ENCODE measurements around the gene CCDC40. TPM values are rescaled to one million over a fixed set of nuclear protein-coding genes. Genes with fewer than 3 reads are reported as not detected.

Gene CCDC40
- total RNA-seq, 4 donors from 2014 or later: 6.7 to 17.3 (median 9.4) TPM

GRCh38 chr17:80141463-80142165, 105.2 kb downstream of the CCDC40 start:
- no peak for TF ChIP-seq CTCF (IDR thresholded peaks at IDR 0.05)
- TF ChIP-seq POLR2A (IDR thresholded peaks at IDR 0.05): no peak
- Histone ChIP-seq H3K27ac (no peak overlapping the region), H3K4me1 (peaks cover 17 to 18% of the 10 kb centered on the region in 2 donors), H3K4me3 (replicated peaks in 1 of 3) (no peak overlapping the region), H3K9me3 (no peaks in the 10 kb centered on the region), H3K36me3 (peaks cover 72% of the 10 kb centered on the region in 2 donors), H3K27me3 (no peaks in the 10 kb centered on the region)
- WGBS, 2 donors: 91 to 92% methylated on average over 7 of the region's 7 CpGs
- no peak for DNase-seq
- intact Hi-C loops (cut with DNase I): loop anchor here (5.0 kb wide), 1 partner anchor 34 kb away; no protein-coding TSS in a partner anchor

- Histone ChIP-seq H3K4me3 (replicated peaks in 1 of 3) (no peak overlapping the region), H3K27me3 (no peaks in the 10 kb centered on the region), H3K9me3 (no peaks in the 10 kb centered on the region), H3K27ac (no peak overlapping the region), H3K36me3 (peaks cover 58 to 59% of the 10 kb centered on the region in 2 donors), H3K4me1 (peaks cover 18 to 19% of the 10 kb centered on the region in 2 donors)
- 87 to 88% methylated on average over 6 of the region's 6 CpGs for WGBS, 2 donors
- DNase-seq: no peak
- TF ChIP-seq CTCF (IDR thresholded peaks at IDR 0.05) (no peak), POLR2A (IDR thresholded peaks at IDR 0.05) (no peak)
- intact Hi-C loops (cut with DNase I): loop anchor here (5.0 kb wide), 1 partner anchor 36 kb away; no protein-coding TSS in a partner anchor
Measured at GRCh38 chr17:80142929-80143328, 106.5 kb downstream of the CCDC40 start.

- no peak for TF ChIP-seq CTCF (IDR thresholded peaks at IDR 0.05)
- no peak for TF ChIP-seq POLR2A (IDR thresholded peaks at IDR 0.05)
- 52 to 59% methylated on average over 10 of the region's 10 CpGs for WGBS, 2 donors
- H3K9me3 ChIP-seq: no peaks in the 10 kb centered on the region
- no peak for DNase-seq
- H3K4me1 ChIP-seq: peaks cover 22% of the 10 kb centered on the region in 2 donors
- H3K27ac ChIP-seq: peak overlapping the region in 1 of 3 donors; percentile 92
- no peaks in the 10 kb centered on the region for H3K27me3 ChIP-seq
- intact Hi-C loops (cut with DNase I): loop anchor here (5.0 kb wide), 1 partner anchor 72 kb away; no protein-coding TSS in a partner anchor
- peak overlapping the region in 1 of 3 donors; percentile 99 for H3K4me3 ChIP-seq (replicated peaks in 1 of 3)
- H3K36me3 ChIP-seq: peaks cover 34 to 35% of the 10 kb centered on the region in 2 donors
Measured at GRCh38 chr17:80145076-80146075, 108.9 kb downstream of the CCDC40 start.

- WGBS, 2 donors: 1 to 4% methylated on average over 12 to 14 of the region's 69 CpGs
- TF ChIP-seq POLR2A (IDR thresholded peaks at IDR 0.05) (no peak), CTCF (IDR thresholded peaks at IDR 0.05) (peak in 1 of 6 experiments; percentile 10)
- intact Hi-C loops (cut with DNase I): loop anchor here (5.0 kb wide), 1 partner anchor 71 kb away; no protein-coding TSS in a partner anchor
- H3K4me1 ChIP-seq: peaks cover 22% of the 10 kb centered on the region in 2 donors
- no peaks in the 10 kb centered on the region for H3K9me3 ChIP-seq
- peak; percentile 6 to 22 for DNase-seq
- H3K27me3 ChIP-seq: no peaks in the 10 kb centered on the region
- peaks cover 25 to 26% of the 10 kb centered on the region in 2 donors for H3K36me3 ChIP-seq
- H3K27ac ChIP-seq: peak overlapping the region; percentile 16 to 94 (median 92)
- H3K4me3 ChIP-seq (replicated peaks in 1 of 3): peak overlapping the region; percentile 48 to 99 (median 91)
Measured at GRCh38 chr17:80146121-80147034, 109.9 kb downstream of the CCDC40 start.

Data from thyroid gland (tissue), 4 donors.